K562 (cell line): Measurements from ENCODE around the gene SGK1. TPM values are rescaled to one million over a fixed set of nuclear protein-coding genes. Genes with fewer than 3 reads are reported as not detected.

Experiments
- CEBPG ChIP-seq, 3 experiments: fragments of 200-800 bp in 1 of 3; sonication (Bioruptor generic) in 1 of 3; sonication (generic) in 1 of 3; formaldehyde crosslinking in 1 of 3; IDR thresholded peaks in 2 of 3; conservative IDR thresholded peaks in 1 of 3; 2 replicates each; pipeline versions ENCODE4 v1.6.1 to v1.8.0; 2016 to 2022; ENCODE audit warnings: missing compliant biosample characterization in 2 of 3, missing genetic modification characterization in 2 of 3, mild to moderate bottlenecking in 1 of 3, missing genetic modification reagents in 1 of 3
- HCFC1 ChIP-seq: IDR thresholded peaks from 2 replicates; pipeline ENCODE4 v1.6.1; 2012; ENCODE audit warnings: low read depth, low read length, improper control_type of control experiment
- polyA plus RNA-seq, 8 experiments: library from polyadenylated mRNA; depleted of rRNA in 4 of 8; stranded (reverse) in 5 of 8; unstranded in 3 of 8; fragments of >200 nt; fragmentation: Nextera tagmentation in 2 of 8; fragmentation: Illumina TruSeq in 1 of 8; extraction: Ambion mirVana in 2 of 8; extraction: Trizol in 1 of 8; gene quantifications; 2 replicates each; pipeline versions ENCODE4 v1.2.1 to v1.2.3, GENCODE V29; 2011 to 2014; ENCODE audit warnings: inconsistent platforms in 1 of 8, missing spikeins in 1 of 8
- total RNA-seq, 7 experiments: library from RNA; depleted of rRNA in 6 of 7; stranded (reverse); fragments of >200 nt in 6 of 7; fragmentation: Illumina TruSeq in 2 of 7; extraction: Trizol in 2 of 7; gene quantifications; 2 replicates each; pipeline versions ENCODE4 v1.2.1 to v1.2.3, GENCODE V29; 2011 to 2021; ENCODE audit warnings: low replicate concordance in 1 of 7
- TF ChIP-seq, protein P1 (sequence below): sonication (generic); formaldehyde crosslinking; IDR thresholded peaks from 2 replicates; pipeline ENCODE4 v1.8.0; 2023; ENCODE audit warnings: missing genetic modification reagents, mild to moderate bottlenecking, borderline replicate concordance
- TF ChIP-seq, protein P2 (sequence below), 2 experiments: fragments of 450-650 bp; formaldehyde crosslinking in 1 of 2; IDR thresholded peaks; 2 replicates each; pipeline versions ENCODE4 v1.4.0 to v1.6.1; 2014 to 2020; ENCODE audit warnings: mild to moderate bottlenecking in 2 of 2, borderline replicate concordance in 1 of 2, low read depth in 1 of 2
- TF ChIP-seq, protein P3 (sequence below): fragments of 450-650 bp; formaldehyde crosslinking; IDR thresholded peaks from 2 replicates; pipeline ENCODE4 v1.4.0; 2020; ENCODE audit warnings: mild to moderate bottlenecking, moderate library complexity
- TF ChIP-seq, protein P4 (sequence below): fragments of 450-650 bp; formaldehyde crosslinking; IDR thresholded peaks from 2 replicates; pipeline ENCODE4 v1.4.0; 2022; ENCODE audit warnings: mild to moderate bottlenecking, moderate library complexity
- TF ChIP-seq, protein P5 (sequence below), 2 experiments: fragments of 250-450 bp in 1 of 2; fragments of 450-650 bp in 1 of 2; sonication (Bioruptor Pico) in 1 of 2; IDR thresholded peaks; 2 replicates each; pipeline versions ENCODE4 v1.6.1 to v1.8.0; 2016 to 2021; ENCODE audit warnings: mild to moderate bottlenecking in 2 of 2, moderate library complexity in 2 of 2, missing compliant biosample characterization in 1 of 2, missing genetic modification characterization in 1 of 2

SGK1 gene
- total and polyA plus RNA-seq, 9 of the 15 experiments (the other 6 are each of a cell fraction or from before 2014, with no cell fraction given), result 3.5 to 7.2 (median 3.9) TPM

DNA sequence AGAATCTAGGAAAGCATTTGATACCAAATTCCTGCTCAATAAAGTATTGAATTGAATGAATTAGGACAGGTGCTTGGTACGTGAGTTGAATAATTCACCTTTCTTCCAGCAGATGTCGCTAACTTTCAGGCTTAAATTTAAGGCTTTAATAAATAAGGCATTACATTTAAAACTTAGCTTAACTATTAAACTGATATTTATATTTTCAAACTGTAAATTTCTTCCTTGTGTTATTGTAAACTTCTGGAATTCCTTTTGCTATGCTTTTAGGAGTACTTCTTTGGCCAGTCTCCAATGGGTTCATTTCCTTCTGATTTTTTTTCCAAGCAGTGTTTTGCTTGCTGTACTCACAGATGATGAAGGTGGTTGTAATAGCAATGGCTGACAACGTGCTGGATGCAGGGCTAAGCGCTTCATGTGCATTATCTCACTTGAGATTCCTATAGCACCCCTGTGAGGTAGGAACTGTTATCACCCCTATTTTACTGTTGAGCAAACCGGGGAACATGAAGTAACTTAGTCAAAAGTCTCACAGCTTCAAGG, 194.2 kb downstream of the SGK1 start (continued):
- peak; percentile 50; the same call in 1 of the 2 replicates for TF ChIP-seq CEBPG (CRISPR knock-in tag; IDR thresholded peaks at IDR 0.05)
- peak; percentile 12 to 82; a peak in 2 of 4 replicates for TF ChIP-seq CEBPG (tag; conservative IDR thresholded peaks at IDR 0.05 in 1 of 2, IDR thresholded peaks at IDR 0.05 in 1 of 2)
- TF ChIP-seq, protein P1, sequence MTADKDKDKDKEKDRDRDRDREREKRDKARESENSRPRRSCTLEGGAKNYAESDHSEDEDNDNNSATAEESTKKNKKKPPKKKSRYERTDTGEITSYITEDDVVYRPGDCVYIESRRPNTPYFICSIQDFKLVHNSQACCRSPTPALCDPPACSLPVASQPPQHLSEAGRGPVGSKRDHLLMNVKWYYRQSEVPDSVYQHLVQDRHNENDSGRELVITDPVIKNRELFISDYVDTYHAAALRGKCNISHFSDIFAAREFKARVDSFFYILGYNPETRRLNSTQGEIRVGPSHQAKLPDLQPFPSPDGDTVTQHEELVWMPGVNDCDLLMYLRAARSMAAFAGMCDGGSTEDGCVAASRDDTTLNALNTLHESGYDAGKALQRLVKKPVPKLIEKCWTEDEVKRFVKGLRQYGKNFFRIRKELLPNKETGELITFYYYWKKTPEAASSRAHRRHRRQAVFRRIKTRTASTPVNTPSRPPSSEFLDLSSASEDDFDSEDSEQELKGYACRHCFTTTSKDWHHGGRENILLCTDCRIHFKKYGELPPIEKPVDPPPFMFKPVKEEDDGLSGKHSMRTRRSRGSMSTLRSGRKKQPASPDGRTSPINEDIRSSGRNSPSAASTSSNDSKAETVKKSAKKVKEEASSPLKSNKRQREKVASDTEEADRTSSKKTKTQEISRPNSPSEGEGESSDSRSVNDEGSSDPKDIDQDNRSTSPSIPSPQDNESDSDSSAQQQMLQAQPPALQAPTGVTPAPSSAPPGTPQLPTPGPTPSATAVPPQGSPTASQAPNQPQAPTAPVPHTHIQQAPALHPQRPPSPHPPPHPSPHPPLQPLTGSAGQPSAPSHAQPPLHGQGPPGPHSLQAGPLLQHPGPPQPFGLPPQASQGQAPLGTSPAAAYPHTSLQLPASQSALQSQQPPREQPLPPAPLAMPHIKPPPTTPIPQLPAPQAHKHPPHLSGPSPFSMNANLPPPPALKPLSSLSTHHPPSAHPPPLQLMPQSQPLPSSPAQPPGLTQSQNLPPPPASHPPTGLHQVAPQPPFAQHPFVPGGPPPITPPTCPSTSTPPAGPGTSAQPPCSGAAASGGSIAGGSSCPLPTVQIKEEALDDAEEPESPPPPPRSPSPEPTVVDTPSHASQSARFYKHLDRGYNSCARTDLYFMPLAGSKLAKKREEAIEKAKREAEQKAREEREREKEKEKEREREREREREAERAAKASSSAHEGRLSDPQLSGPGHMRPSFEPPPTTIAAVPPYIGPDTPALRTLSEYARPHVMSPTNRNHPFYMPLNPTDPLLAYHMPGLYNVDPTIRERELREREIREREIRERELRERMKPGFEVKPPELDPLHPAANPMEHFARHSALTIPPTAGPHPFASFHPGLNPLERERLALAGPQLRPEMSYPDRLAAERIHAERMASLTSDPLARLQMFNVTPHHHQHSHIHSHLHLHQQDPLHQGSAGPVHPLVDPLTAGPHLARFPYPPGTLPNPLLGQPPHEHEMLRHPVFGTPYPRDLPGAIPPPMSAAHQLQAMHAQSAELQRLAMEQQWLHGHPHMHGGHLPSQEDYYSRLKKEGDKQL (CRISPR knock-in tag), result no peak
- TF ChIP-seq, protein P2, sequence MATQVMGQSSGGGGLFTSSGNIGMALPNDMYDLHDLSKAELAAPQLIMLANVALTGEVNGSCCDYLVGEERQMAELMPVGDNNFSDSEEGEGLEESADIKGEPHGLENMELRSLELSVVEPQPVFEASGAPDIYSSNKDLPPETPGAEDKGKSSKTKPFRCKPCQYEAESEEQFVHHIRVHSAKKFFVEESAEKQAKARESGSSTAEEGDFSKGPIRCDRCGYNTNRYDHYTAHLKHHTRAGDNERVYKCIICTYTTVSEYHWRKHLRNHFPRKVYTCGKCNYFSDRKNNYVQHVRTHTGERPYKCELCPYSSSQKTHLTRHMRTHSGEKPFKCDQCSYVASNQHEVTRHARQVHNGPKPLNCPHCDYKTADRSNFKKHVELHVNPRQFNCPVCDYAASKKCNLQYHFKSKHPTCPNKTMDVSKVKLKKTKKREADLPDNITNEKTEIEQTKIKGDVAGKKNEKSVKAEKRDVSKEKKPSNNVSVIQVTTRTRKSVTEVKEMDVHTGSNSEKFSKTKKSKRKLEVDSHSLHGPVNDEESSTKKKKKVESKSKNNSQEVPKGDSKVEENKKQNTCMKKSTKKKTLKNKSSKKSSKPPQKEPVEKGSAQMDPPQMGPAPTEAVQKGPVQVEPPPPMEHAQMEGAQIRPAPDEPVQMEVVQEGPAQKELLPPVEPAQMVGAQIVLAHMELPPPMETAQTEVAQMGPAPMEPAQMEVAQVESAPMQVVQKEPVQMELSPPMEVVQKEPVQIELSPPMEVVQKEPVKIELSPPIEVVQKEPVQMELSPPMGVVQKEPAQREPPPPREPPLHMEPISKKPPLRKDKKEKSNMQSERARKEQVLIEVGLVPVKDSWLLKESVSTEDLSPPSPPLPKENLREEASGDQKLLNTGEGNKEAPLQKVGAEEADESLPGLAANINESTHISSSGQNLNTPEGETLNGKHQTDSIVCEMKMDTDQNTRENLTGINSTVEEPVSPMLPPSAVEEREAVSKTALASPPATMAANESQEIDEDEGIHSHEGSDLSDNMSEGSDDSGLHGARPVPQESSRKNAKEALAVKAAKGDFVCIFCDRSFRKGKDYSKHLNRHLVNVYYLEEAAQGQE (IDR thresholded peaks at IDR 0.05; ENCODE audit: borderline replicate concordance), result peak; percentile 45; the same call in 1 of the 2 replicates
- TF ChIP-seq, protein P2 (CRISPR knock-in tag; IDR thresholded peaks at IDR 0.05; ENCODE audit: low read depth), result no peak
- TF ChIP-seq, protein P3, sequence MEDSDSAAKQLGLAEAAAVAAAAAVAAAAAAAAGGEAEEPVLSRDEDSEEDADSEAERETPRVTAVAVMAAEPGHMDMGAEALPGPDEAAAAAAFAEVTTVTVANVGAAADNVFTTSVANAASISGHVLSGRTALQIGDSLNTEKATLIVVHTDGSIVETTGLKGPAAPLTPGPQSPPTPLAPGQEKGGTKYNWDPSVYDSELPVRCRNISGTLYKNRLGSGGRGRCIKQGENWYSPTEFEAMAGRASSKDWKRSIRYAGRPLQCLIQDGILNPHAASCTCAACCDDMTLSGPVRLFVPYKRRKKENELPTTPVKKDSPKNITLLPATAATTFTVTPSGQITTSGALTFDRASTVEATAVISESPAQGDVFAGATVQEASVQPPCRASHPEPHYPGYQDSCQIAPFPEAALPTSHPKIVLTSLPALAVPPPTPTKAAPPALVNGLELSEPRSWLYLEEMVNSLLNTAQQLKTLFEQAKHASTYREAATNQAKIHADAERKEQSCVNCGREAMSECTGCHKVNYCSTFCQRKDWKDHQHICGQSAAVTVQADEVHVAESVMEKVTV (CRISPR knock-in tag), result 0 out of 2 replicates have a peak, but pooled peaks have one; percentile 24
- TF ChIP-seq HCFC1, result peak; percentile 13; the same call in 1 of the 2 replicates
- TF ChIP-seq, protein P4, sequence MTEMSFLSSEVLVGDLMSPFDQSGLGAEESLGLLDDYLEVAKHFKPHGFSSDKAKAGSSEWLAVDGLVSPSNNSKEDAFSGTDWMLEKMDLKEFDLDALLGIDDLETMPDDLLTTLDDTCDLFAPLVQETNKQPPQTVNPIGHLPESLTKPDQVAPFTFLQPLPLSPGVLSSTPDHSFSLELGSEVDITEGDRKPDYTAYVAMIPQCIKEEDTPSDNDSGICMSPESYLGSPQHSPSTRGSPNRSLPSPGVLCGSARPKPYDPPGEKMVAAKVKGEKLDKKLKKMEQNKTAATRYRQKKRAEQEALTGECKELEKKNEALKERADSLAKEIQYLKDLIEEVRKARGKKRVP, result peak; percentile 67; the same call in 1 of the 2 replicates
- TF ChIP-seq, protein P5, sequence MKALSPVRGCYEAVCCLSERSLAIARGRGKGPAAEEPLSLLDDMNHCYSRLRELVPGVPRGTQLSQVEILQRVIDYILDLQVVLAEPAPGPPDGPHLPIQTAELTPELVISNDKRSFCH (CRISPR knock-in tag; IDR thresholded peaks at IDR 0.05), result no peak
- TF ChIP-seq, protein P5 (tag; IDR thresholded peaks at IDR 0.05), result no peak
